Measurements from ENCODE around the gene USP49.
"Not testable (repeated sequence)": the region's sequence is repeated elsewhere in the genome, so short reads cannot be mapped to it uniquely, and the experiment has no call there.

Gene USP49

GRCh38 chr6:41895300-41896233, at the start of gene USP49:
Gene USP49, minus strand, starts transcription at chr6:41895375. Its CDS starts 88,392 bp downstream, at chr6:41806983.
- peak in 1 of 2 experiments; percentile 35 for DNase-seq

DNA sequence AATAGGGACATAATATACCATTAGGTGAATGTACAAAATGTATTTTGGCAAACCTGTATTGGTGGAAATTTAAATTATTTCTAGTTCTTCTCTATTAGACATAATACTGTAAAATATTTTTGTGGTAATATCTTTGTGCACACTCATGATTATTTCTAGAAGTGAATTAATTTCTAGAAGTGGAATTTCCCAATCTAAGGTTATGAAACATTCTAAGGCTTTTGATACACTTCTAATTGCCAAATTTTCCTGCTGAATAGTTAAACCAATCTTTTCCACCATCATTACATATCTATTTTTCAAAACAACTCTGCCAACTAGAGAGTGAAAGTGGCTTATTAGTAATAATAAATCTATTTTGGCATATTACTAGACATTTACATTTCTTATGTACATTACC, 48.3 kb upstream of the USP49 start:
- DNase-seq, result no peak

DNA sequence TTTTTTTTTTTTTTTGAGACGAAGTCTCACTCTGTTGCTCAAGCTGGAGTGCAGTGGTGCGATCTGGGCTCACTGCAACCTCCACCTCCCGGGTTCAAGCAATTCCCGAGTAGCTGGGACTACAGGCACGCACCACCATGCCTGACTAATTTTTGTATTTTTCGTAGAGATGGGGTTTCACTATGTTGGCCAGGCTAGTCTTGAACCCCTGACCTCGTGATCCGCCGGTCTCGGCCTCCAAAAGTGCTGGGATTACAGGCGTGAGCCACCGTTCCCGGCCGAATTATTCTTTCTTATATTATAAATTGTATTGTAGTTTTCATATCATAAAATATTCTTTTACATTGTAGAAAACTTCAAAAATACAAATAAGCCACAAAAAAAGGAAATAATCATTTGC, 47.7 kb upstream of the USP49 start:
- DNase-seq, result not testable (repeated sequence)

GRCh38 chr6:41942067-41942851, 47.1 kb upstream of the USP49 start:
- DNase-seq, result no peak

- DNase-seq, result peak in 1 of 2 experiments; percentile 51
Measured at GRCh38 chr6:41941280-41942066, 46.3 kb upstream of the USP49 start, which contains the start of gene CCND3. Gene CCND3, minus strand, starts transcription at chr6:41941808. Its CDS starts 159 bp downstream, at chr6:41941649.

- DNase-seq, result no peak
Measured at GRCh38 chr6:41940759-41941279, 45.6 kb upstream of the USP49 start.

DNA sequence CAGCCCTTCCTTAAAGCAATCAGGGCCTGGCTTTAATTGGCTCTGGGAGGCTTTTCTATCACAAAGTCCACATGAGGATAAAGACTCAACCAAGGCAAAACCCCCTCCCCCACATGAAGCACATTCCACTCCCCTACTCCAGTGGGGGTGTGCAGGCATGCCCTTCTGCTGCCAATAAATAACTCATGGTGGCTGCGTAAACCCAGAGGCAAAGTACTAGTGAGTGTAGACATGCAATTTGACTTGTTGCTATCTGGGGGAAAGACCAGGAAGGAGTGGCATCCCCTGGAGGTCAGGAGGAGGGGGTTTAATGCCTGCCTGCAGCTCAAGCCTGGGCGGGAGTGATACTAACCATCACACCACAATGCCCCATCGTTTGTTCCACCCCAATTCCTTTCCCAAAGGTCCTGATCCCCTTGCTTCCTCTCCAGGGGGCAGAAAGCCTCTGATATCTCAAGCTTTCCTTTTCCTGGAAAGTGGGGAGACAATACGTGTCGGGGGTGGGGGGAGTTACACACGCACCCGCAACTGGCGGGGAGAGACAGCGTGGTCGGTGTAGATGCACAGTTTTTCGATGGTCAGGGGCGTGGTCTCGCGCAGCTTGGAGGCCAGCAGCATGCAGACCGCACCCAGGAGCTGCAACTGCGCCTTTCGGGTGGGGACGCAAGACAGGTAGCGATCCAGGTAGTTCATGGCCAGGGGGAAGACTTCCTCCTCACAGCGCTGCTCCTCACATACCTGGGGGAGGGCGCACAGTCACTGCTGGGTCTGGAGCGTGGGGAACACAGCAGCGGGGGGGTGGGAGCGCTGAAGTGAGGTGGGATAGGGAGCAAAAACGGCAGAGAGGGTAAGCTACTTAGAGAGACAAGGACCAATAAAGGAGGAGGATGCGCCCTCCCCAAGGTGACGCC, 44.9 kb upstream of the USP49 start:
- no peak for DNase-seq

DNA sequence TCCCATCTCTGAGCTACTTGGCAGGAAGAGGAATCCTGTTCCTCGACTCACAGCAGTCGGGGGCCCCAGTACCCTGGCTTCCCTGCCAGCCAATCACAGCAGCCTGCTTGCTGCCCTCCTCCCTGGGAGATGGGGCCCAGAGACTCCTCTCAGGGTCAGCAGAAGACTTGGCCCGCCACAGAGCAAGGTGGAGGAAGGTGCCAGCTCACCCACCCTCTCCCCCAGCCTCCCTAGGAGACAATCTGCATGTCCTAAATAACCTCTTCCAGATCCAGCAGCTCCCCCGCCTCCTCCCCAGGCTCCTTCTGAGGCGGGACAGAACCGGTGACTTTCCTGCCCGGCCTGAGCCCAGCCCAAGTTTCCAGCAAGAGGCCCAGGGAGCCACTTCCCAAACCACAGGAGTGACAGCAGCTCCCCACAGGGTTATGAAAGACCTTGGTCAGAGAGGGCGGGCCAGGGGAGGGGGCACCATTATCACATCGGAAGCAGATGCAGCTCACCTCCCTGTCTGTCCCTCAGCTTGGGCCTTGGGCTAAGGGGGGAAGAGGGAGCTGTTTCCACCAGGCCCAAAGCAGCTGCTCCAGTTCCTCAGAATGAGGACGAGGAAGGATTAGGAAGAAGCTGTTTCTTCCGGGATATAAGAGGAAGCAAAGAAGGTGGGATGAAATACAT, 44.1 kb upstream of the USP49 start:
- DNase-seq, result no peak

GRCh38 chr6:41938590-41939175, 43.5 kb upstream of the USP49 start:
- no peak for DNase-seq

DNA sequence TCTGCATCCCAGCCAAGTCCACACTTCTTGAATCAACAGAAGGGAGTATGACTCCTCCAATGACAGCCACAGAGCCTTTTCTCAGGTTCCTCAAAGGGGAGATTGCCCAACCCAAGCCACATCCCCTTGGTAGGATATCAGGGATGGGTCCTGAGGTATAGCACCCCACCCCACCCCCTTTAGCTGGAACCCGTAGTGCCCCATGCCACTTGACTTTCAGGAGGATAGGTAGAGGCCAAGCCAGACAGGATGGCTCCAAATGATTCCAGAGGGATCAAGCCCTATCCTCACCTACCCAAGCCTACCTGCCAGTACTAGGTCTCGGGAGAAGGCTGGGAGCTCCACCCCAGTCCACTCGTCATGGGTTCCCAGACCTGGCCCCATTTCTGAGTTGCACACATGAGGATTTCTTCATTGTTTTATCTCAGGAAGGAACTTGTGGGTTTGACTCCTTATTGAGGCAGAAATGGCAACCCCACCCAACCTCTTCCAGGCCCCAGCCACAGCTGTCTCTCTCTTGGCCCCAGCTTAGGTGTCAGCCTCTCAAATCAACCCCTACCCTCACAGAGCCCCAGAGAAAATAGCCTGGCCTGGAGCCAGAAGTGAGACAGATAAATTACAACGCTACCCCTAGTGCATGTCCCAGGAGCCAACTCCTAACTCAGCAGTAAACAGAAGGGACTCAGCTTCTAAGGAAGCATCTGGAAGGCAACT, 42.8 kb upstream of the USP49 start:
- DNase-seq, result no peak

GRCh38 chr6:41937472-41937860, 42.3 kb upstream of the USP49 start:
- DNase-seq, result no peak

- DNase-seq, result peak; percentile 31 to 37
Measured at GRCh38 chr6:41936073-41936837, 41.1 kb upstream of the USP49 start.

DNA sequence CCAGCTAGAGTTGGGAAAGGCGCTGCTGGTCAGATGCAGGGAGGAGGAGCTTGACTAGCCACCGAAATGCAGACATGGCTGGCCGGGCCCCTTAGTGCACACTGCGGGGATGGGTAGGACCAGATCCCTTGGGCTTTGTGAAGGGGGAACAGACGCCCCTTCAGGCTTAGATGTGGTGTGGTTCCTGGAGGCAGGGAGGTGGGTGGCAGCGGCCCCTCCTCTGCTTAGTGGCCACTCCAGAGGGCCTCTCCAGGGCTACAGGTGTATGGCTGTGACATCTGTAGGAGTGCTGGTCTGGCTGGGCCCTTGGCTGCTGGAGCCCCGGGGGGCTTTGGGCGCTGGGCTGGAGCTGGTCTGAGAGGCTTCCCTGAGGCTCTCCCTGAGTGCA, 40.5 kb upstream of the USP49 start:
- no peak for DNase-seq

GRCh38 chr6:41935193-41935574, 40.0 kb upstream of the USP49 start:
- DNase-seq, result no peak

GRCh38 chr6:41934278-41935192, 39.4 kb upstream of the USP49 start:
- no peak for DNase-seq

- no peak for DNase-seq
Measured at GRCh38 chr6:41932378-41932777, 37.2 kb upstream of the USP49 start.

- DNase-seq, result no peak
Measured at GRCh38 chr6:41931792-41932191, 36.6 kb upstream of the USP49 start.

GRCh38 chr6:41929924-41930323, 34.7 kb upstream of the USP49 start:
- DNase-seq, result no peak

All from cerebellar nuclear complex (tissue), 1 donor.